ENCODE data around the gene ZNF628.

DNA sequence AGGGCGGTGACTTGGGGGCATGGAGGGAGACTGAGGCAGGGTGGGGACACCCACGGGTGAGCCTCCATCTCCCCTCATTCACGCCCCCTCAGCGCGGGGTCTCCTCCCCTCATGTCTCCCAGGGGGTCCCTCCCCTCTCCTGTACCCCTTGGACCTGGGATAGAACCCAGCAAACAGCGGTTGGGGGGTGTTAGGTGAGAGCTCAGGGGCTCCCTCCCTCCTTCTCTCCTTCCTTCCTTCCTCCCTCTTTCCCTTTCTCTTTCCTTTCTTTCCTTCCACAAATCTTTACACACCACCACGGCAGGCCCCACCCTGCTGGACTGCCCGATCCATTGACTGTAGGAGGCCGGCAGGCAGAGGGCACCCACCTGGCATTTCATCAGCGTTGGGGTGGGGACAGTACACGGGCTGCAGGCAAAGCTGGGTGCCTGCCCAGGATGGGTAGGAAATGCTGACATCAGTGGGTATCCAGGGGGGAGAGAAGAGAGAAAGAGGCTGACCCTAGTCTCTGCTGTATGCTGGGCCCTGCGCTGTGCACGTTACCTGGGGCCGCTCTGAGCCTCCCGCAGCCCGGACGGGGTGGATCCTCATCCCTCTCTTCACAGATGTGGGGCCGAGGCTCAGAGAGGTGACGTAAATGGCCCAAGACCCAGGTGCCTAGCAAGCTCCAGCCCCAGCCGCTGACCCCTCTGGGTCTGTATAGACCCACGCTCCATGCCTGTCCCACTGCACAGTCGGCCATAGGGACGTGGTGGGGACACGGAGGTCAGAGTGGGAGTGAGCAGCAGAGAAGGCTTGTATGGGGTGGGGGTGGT, 15.3 kb downstream of the ZNF628 start:
- TF ChIP-seq, protein P1, sequence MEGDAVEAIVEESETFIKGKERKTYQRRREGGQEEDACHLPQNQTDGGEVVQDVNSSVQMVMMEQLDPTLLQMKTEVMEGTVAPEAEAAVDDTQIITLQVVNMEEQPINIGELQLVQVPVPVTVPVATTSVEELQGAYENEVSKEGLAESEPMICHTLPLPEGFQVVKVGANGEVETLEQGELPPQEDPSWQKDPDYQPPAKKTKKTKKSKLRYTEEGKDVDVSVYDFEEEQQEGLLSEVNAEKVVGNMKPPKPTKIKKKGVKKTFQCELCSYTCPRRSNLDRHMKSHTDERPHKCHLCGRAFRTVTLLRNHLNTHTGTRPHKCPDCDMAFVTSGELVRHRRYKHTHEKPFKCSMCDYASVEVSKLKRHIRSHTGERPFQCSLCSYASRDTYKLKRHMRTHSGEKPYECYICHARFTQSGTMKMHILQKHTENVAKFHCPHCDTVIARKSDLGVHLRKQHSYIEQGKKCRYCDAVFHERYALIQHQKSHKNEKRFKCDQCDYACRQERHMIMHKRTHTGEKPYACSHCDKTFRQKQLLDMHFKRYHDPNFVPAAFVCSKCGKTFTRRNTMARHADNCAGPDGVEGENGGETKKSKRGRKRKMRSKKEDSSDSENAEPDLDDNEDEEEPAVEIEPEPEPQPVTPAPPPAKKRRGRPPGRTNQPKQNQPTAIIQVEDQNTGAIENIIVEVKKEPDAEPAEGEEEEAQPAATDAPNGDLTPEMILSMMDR (tag by site-specific recombination; IDR thresholded peaks at IDR 0.05) = no peak
- TF ChIP-seq ZNF175 (tag by site-specific recombination; IDR thresholded peaks at IDR 0.05) (no peak), ZNF677 (tag by site-specific recombination; IDR thresholded peaks at IDR 0.05) (no peak)
- TF ChIP-seq, protein P2, sequence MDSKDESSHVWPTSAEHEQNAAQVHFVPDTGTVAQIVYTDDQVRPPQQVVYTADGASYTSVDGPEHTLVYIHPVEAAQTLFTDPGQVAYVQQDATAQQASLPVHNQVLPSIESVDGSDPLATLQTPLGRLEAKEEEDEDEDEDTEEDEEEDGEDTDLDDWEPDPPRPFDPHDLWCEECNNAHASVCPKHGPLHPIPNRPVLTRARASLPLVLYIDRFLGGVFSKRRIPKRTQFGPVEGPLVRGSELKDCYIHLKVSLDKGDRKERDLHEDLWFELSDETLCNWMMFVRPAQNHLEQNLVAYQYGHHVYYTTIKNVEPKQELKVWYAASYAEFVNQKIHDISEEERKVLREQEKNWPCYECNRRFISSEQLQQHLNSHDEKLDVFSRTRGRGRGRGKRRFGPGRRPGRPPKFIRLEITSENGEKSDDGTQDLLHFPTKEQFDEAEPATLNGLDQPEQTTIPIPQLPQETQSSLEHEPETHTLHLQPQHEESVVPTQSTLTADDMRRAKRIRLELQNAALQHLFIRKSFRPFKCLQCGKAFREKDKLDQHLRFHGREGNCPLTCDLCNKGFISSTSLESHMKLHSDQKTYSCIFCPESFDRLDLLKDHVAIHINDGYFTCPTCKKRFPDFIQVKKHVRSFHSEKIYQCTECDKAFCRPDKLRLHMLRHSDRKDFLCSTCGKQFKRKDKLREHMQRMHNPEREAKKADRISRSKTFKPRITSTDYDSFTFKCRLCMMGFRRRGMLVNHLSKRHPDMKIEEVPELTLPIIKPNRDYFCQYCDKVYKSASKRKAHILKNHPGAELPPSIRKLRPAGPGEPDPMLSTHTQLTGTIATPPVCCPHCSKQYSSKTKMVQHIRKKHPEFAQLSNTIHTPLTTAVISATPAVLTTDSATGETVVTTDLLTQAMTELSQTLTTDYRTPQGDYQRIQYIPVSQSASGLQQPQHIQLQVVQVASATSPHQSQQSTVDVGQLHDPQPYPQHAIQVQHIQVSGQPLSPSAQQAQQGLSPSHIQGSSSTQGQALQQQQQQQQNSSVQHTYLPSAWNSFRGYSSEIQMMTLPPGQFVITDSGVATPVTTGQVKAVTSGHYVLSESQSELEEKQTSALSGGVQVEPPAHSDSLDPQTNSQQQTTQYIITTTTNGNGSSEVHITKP (tag by site-specific recombination; IDR thresholded peaks at IDR 0.05) = no peak
- TF ChIP-seq, protein P3, sequence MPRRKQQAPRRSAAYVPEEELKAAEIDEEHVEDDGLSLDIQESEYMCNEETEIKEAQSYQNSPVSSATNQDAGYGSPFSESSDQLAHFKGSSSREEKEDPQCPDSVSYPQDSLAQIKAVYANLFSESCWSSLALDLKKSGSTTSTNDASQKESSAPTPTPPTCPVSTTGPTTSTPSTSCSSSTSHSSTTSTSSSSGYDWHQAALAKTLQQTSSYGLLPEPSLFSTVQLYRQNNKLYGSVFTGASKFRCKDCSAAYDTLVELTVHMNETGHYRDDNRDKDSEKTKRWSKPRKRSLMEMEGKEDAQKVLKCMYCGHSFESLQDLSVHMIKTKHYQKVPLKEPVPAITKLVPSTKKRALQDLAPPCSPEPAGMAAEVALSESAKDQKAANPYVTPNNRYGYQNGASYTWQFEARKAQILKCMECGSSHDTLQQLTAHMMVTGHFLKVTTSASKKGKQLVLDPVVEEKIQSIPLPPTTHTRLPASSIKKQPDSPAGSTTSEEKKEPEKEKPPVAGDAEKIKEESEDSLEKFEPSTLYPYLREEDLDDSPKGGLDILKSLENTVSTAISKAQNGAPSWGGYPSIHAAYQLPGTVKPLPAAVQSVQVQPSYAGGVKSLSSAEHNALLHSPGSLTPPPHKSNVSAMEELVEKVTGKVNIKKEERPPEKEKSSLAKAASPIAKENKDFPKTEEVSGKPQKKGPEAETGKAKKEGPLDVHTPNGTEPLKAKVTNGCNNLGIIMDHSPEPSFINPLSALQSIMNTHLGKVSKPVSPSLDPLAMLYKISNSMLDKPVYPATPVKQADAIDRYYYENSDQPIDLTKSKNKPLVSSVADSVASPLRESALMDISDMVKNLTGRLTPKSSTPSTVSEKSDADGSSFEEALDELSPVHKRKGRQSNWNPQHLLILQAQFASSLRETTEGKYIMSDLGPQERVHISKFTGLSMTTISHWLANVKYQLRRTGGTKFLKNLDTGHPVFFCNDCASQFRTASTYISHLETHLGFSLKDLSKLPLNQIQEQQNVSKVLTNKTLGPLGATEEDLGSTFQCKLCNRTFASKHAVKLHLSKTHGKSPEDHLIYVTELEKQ (tag by site-specific recombination; IDR thresholded peaks at IDR 0.05; ENCODE audit: borderline replicate concordance) = no peak

Measured in HEK293 (cell line).